Measurements from ENCODE around the gene RUBCN.
"Not testable (repeated sequence)": the region's sequence is repeated elsewhere in the genome, so short reads cannot be mapped to it uniquely, and the experiment has no call there.

Gene RUBCN

GRCh38 chr3:197627158-197627771, 109.4 kb downstream of the RUBCN start:
- not testable (repeated sequence) for H3K27me3 Mint-ChIP-seq (ENCODE audit: low read depth); H3K36me3 Mint-ChIP-seq (ENCODE audit: low read depth); H3K9me3 Mint-ChIP-seq; H3K27ac Mint-ChIP-seq
- Mint-ChIP-seq H3K4me3 (peak overlapping the region; percentile 79 to 92 (median 83)), H3K4me1 (peaks cover 10% of the 10 kb centered on the region)

- H3K27me3 Mint-ChIP-seq (ENCODE audit: low read depth); H3K27ac Mint-ChIP-seq; H3K36me3 Mint-ChIP-seq (ENCODE audit: low read depth); H3K9me3 Mint-ChIP-seq: not testable (repeated sequence)
- H3K4me3 Mint-ChIP-seq = peak overlapping the region; percentile 75 to 83 (median 79)
- peaks cover 10% of the 10 kb centered on the region for H3K4me1 Mint-ChIP-seq
Observed at GRCh38 chr3:197626404-197627157, 110.1 kb downstream of the RUBCN start.

GRCh38 chr3:197621478-197621877, 115.2 kb downstream of the RUBCN start:
- not testable (repeated sequence) for H3K4me3 Mint-ChIP-seq; H3K9me3 Mint-ChIP-seq; H3K4me1 Mint-ChIP-seq; H3K27me3 Mint-ChIP-seq (ENCODE audit: low read depth); H3K27ac Mint-ChIP-seq
- peaks cover 50% of the 10 kb centered on the region for H3K36me3 Mint-ChIP-seq (ENCODE audit: low read depth)
